ENCODE results near the gene TMEM217. TPM values are rescaled to one million over a fixed set of nuclear protein-coding genes. Genes with fewer than 3 reads are reported as not detected.

Gene TMEM217
- total RNA-seq, 1 experiment from 2014 or later: 0.36 TPM

DNA sequence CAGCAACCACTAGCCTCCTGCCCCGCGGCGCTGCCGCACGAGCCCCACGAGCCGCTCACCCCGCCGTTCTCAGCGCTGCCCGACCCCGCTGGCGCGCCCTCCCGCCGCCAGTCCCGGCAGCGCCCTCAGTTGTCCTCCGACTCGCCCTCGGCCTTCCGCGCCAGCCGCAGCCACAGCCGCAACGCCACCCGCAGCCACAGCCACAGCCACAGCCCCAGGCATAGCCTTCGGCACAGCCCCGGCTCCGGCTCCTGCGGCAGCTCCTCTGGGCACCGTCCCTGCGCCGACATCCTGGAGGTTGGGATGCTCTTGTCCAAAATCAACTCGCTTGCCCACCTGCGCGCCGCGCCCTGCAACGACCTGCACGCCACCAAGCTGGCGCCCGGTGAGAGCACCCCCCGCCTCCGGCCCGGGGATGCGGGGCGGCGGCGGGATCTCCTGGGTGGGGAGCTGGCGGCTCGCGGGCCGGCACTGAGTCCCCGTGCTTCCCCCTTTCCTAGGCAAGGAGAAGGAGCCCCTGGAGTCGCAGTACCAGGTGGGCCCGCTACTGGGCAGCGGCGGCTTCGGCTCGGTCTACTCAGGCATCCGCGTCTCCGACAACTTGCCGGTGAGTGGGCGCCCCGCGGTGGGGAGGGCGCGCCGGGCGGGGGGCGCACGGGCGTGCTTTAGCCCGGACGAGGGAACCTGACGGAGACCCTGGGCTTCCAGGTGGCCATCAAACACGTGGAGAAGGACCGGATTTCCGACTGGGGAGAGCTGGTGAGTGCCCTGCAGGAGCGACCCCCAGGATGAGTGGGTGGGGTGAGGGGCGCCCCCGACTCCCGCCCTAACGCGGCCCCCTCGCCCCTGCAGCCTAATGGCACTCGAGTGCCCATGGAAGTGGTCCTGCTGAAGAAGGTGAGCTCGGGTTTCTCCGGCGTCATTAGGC is 87.4 kb downstream of the TMEM217 start:
- Histone ChIP-seq H3K4me3 (peak overlapping the region; percentile 90), H3K36me3 (peaks cover 37% of the 10 kb centered on the region), H3K27me3 (no peaks in the 10 kb centered on the region), H3K9me3 (no peaks in the 10 kb centered on the region)
- DNase-seq: peak; percentile 52

DNA sequence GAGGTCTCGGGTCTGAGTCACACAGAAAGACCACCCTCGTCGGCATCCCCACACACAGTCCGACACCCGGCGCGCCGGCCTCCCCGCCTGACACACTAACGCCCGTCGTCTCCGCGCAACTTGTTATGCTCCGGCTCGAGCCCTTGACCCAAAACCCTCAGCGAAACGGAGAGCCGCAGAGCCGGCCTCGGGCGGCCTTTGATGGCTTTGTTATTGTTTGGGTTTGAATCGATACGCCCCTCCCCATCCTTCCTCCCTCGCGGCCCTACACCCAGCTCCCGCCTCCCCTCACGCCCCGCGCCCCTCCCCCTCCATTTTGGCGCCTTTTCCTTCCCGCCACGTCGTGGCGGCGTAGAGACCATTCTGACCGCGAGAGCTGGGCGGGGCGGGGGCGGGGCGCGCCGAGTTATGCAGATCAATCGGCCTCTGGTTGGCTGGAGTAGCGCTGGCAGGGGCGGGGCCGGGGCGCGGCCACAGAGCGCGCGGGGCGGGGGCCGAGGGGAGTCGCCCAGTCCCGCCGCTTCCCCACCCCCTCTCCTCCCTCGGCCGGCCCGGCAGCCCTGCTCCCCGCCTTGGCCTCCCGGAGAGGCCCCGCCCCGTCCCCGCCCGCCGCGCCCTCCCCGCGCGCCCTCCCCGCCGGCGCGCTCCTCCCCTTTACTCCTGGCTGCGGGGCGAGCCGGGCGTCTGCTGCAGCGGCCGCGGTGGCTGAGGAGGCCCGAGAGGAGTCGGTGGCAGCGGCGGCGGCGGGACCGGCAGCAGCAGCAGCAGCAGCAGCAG is 88.3 kb downstream of the TMEM217 start, which contains the start of gene PIM1:
Gene PIM1 (plus strand): TSS at position 657 of the 777 bp plus-strand sequence. CDS start 424 bp downstream, outside the sequence.
- Histone ChIP-seq H3K27me3 (no peaks in the 10 kb centered on the region), H3K36me3 (peaks cover 31% of the 10 kb centered on the region), H3K4me3 (peak within 1 kb of the TSS; percentile 90), H3K9me3 (no peaks in the 10 kb centered on the region)
- DNase-seq: peak; percentile 99

DNA sequence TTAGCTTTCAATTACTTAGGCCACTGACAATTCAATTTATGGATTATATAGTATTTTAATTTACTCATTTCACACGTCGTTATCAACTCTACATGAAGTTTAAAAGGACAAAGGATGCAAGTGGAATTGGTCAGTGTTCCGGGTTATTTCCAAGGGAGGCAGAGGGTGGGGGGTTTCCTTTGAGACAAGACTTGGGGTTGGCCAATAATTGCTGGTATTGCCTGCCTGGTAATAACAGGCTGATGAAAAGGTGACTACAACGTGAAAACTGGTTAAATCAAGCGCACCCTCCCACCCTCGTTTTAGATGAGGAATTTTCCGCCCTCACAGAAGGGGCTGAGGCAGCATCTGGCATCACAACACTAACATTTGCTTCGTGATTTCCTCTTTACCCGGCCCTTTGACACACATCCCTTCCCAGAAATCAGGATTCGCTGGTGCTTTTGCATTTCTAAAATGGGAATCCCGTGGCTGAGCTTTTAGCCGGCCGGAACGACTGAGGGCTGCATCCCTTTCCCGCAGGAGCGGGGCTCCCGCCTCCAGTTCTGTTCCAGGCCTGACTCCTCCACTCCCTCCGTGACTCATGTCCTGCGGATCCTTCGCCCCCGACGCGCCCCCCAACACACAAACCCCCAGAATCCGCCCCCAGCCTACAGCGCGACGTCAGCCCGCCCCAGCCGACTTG is 89.0 kb downstream of the TMEM217 start:
- H3K36me3 ChIP-seq: peaks cover 23% of the 10 kb centered on the region
- peak overlapping the region; percentile 48 for H3K4me3 ChIP-seq
- no peaks in the 10 kb centered on the region for H3K27me3 ChIP-seq
- H3K9me3 ChIP-seq: no peaks in the 10 kb centered on the region
- DNase-seq: peak; percentile 80

DNA sequence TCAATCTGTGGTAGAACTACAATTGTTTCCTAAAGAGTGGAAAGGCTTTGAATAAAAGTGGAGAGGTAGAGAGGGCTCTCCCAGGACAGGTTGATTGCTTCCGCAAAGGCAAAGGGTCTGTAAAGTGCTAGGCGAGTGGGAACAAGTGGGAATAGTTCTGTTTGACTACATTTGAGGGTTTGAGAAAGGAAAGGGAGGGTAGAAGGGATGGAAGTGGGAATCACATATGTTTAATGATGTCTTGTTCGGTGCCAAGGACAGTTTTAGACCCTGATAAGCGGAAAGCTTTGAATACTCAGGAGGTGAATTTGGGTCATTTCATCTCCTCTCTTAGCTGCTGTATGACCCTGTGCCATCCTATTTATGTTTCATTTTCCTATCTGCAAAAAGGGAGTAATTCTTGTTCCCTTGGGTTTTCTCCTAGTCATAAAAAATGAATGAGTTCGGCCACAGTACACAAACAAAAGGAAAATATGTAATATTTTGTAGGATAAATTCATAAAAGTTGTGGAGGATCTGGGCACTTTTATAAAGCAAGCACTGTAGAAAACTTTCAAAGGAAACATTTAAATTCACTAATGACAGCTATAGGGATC is 89.7 kb downstream of the TMEM217 start:
- no peaks in the 10 kb centered on the region for H3K9me3 ChIP-seq
- H3K36me3 ChIP-seq: peaks cover 17% of the 10 kb centered on the region
- H3K27me3 ChIP-seq: no peaks in the 10 kb centered on the region
- no peak for DNase-seq
- peak overlapping the region; percentile 48 for H3K4me3 ChIP-seq

DNA sequence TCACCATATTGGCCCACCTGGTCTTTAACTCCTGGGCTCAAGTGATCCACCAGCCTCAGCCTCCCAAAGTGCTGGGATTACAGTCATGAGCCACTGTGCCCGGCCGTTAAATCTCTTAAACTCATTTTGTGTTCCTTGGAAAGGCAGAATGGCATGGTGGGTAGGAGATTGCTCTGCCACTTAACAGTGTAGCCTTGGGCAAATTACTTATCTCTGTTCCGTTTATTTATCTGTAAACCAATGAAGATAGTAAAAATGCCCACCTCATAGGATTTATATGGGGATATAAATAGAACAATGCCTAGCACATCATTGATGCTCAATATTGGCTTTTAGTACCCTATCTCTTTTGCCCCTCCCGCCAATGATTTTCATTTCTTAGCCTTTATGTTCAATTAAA is 95.2 kb downstream of the TMEM217 start:
- no peak for DNase-seq
- Histone ChIP-seq H3K27me3 (no peaks in the 10 kb centered on the region), H3K4me3 (no peak overlapping the region), H3K9me3 (no peaks in the 10 kb centered on the region), H3K36me3 (no peaks in the 10 kb centered on the region)

Other genes starting within 250 kb of the TMEM217 start
- 13.0 and 18.9 TPM in 2 replicates for gene PIM1, start 88.0 kb downstream of the TMEM217 start, total RNA-seq (2014; rRNA removed; shearing (Covaris generic); ENCODE audit: low replicate concordance)
- gene TBC1D22B, start 372 bp downstream of the TMEM217 start, total RNA-seq (2014; rRNA removed; shearing (Covaris generic); ENCODE audit: low replicate concordance): 2.4 and 4.4 TPM in 2 replicates
- gene RNF8, start 95.8 kb upstream of the TMEM217 start, total RNA-seq (2014; rRNA removed; shearing (Covaris generic); ENCODE audit: low replicate concordance): 29.7 and 32.6 TPM in 2 replicates
- gene CMTR1, start 175.1 kb upstream of the TMEM217 start, total RNA-seq (2014; rRNA removed; shearing (Covaris generic); ENCODE audit: low replicate concordance): 30.3 and 33.8 TPM in 2 replicates
- 30.6 and 71.3 TPM in 2 replicates for gene CCDC167, start 241.7 kb upstream of the TMEM217 start, total RNA-seq (2014; rRNA removed; shearing (Covaris generic); ENCODE audit: low replicate concordance)

Measured in MG63 (cell line).